Gastroesophageal sphincter (tissue), 4 donors: ENCODE data around the gene ZNF280A. TPM values are rescaled to one million over a fixed set of nuclear protein-coding genes. Genes with fewer than 3 reads are reported as not detected.

Experiments used
- ATAC-seq: fragments of 150-250 bp; one replicate; pipeline ENCODE4 v1.9.1; 2016; ENCODE audit warnings: mild to moderate bottlenecking, moderate library complexity
- H3K27ac ChIP-seq, 4 donors: fragments of 200-600 bp; sonication (generic) in 3 of 4; 1 replicate in 3 of 4; 2 replicates in 1 of 4; pipeline ENCODE4 v1.5.1; 2016 to 2019
- H3K27me3 ChIP-seq: fragments of 200-600 bp; sonication (generic); one replicate; pipeline ENCODE4 v1.5.1; 2019
- H3K36me3 ChIP-seq, 2 donors: fragments of 200-600 bp; sonication (generic); one replicate each; pipeline ENCODE4 v1.5.1; 2019; ENCODE audit warnings: control low read depth in 1 of 2
- H3K4me1 ChIP-seq, 3 donors: fragments of 200-600 bp; sonication (generic); 1 replicate in 2 of 3; 2 replicates in 1 of 3; pipeline ENCODE4 v1.5.1; 2016 to 2019; ENCODE audit warnings: control low read depth in 2 of 3
- H3K4me3 ChIP-seq, 2 donors: fragments of 200-600 bp; sonication (generic); one replicate each; pipeline ENCODE4 v1.5.1; 2019; ENCODE audit warnings: mild to moderate bottlenecking in 1 of 2, moderate library complexity in 1 of 2
- H3K9me3 ChIP-seq, 3 donors: fragments of 200-600 bp; sonication (generic); one replicate each; pipeline ENCODE4 v1.5.1; 2017 to 2019; ENCODE audit warnings: control low read depth in 2 of 3
- CTCF ChIP-seq, 4 experiments: fragments of 200-600 bp in 2 of 4; fragments of 450-650 bp in 2 of 4; sonication (generic) in 1 of 4; IDR thresholded peaks; one replicate each; pipeline ENCODE4 v1.5.1; 2017 to 2019; ENCODE audit warnings: antibody characterized with exemption in 4 of 4, mild to moderate bottlenecking in 2 of 4, moderate library complexity in 2 of 4
- EP300 ChIP-seq: sonication (generic); formaldehyde crosslinking; IDR thresholded peaks from one replicate; pipeline ENCODE4 v1.6.1; 2017; ENCODE audit warnings: antibody characterized with exemption, mild to moderate bottlenecking
- POLR2A ChIP-seq, 2 donors: fragments of 450-650 bp; IDR thresholded peaks; one replicate each; pipeline ENCODE4 v1.6.1; 2017; ENCODE audit warnings: antibody characterized with exemption in 2 of 2, mild to moderate bottlenecking in 2 of 2, moderate library complexity in 1 of 2
- POLR2AphosphoS5 ChIP-seq: sonication (generic); formaldehyde crosslinking; IDR thresholded peaks from one replicate; pipeline ENCODE4 v1.6.1; 2017; ENCODE audit warnings: antibody characterized with exemption
- WGBS, 2 donors: methylation state at CpG; one replicate each; pipeline ENCODE4 v1.1.5; 2018; ENCODE audit warnings: low coverage in 1 of 2; 5-methylcytosine and 5-hydroxymethylcytosine counted together
- total RNA-seq, 4 donors: library from RNA; depleted of rRNA; stranded (reverse); fragments of >200 nt; gene quantifications; one replicate each; pipeline ENCODE4 v1.1.0, GENCODE V29; 2016

Gene ZNF280A
- total RNA-seq, 4 donors from 2014 or later = not detected

DNA sequence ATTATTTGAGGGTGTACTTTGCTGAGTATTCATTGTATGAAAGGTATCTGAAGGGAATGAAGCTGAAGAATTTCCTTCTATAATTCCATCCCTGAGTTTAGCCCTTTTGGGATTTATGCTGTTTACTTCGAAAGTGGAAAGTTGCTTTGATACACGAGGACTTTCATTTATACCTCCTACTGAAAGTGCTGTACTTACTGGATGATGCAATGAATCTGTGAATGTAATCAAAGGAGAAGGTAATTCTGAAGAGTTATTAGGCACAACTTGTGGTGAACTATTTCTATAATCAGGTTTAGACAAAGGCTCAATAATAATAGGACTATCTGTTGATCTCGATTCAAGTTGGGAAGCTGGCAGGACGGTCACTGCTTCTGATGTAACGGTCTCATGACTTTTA, 31.3 kb downstream of the ZNF280A start:
- Histone ChIP-seq H3K4me3 (no peak overlapping the region), H3K9me3 (no peaks in the 10 kb centered on the region), H3K27me3 (no peaks in the 10 kb centered on the region), H3K36me3 (no peaks in the 10 kb centered on the region), H3K27ac (no peak overlapping the region), H3K4me1 (no peaks in the 10 kb centered on the region)
- TF ChIP-seq CTCF (IDR thresholded peaks at IDR 0.05) (no peak), POLR2A (IDR thresholded peaks at IDR 0.05) (no peak), EP300 (no peak), POLR2AphosphoS5 (no peak)
- ATAC-seq = no peak
- WGBS, 2 donors = 93 to 96% methylated on average over 2 to 5 of the region's 5 CpGs

- no peaks in the 10 kb centered on the region for H3K4me1 ChIP-seq
- no peaks in the 10 kb centered on the region for H3K36me3 ChIP-seq
- H3K27me3 ChIP-seq = no peaks in the 10 kb centered on the region
- H3K27ac ChIP-seq = no peak overlapping the region
- H3K9me3 ChIP-seq = no peaks in the 10 kb centered on the region
- no peak for TF ChIP-seq CTCF (IDR thresholded peaks at IDR 0.05)
- no peak for TF ChIP-seq POLR2A (IDR thresholded peaks at IDR 0.05)
- TF ChIP-seq POLR2AphosphoS5 = no peak
- no peak for TF ChIP-seq EP300
- H3K4me3 ChIP-seq = no peak overlapping the region
- WGBS, 2 donors = 86 to 87% methylated on average over 9 of the region's 12 CpGs
- ATAC-seq = no peak
These were observed 32.0 kb downstream of the ZNF280A start for GRCh38 chr22:22487869-22488597.

GRCh38 chr22:22487059-22487458, 33.0 kb downstream of the ZNF280A start:
- Histone ChIP-seq H3K4me3 (no peak overlapping the region), H3K27ac (no peak overlapping the region), H3K9me3 (no peaks in the 10 kb centered on the region), H3K4me1 (no peaks in the 10 kb centered on the region), H3K36me3 (no peaks in the 10 kb centered on the region), H3K27me3 (no peaks in the 10 kb centered on the region)
- 94 to 97% methylated on average over 4 to 6 of the region's 6 CpGs for whole genome bisulfite sequencing, 2 donors
- no peak for ATAC-seq
- no peak for TF ChIP-seq POLR2A (IDR thresholded peaks at IDR 0.05)
- no peak for TF ChIP-seq CTCF (IDR thresholded peaks at IDR 0.05)
- no peak for TF ChIP-seq EP300
- TF ChIP-seq POLR2AphosphoS5 = no peak

DNA sequence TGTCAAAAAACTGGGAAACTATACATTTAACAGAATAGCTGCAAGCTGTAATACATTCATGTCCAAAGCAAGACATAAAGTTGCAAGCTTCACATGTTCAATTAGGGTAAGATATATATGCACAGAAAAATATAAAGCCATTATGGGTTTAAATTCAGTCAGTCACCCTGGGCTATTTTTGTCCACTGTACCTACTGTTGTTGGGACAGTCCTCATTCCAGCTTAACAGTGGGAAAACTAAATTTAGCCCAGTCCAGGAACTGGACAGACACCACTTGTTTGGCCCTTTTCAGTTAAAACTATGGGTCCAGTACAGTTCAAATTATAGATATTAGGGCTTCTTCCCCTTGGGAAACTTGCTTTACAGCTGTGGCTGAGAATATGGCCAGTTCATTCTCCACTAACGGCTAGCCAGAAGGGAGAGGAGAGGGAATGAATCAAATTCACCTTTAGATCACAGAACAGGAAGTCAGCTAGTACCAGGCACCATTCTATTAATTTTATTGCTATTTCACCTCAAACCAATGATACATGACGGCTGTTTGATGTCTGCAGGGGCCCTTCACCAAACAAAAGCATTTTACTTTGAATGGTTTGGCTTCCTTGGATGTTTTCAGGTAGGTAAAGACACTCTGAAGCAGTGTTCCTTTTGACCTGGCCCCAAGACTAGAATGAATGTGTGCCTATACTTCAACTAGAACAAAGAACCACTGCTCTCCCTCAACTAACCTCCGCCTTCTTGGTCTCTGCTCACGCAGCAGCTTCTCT, 33.8 kb downstream of the ZNF280A start:
- H3K27me3 ChIP-seq = no peaks in the 10 kb centered on the region
- H3K4me3 ChIP-seq = no peak overlapping the region
- H3K9me3 ChIP-seq = no peaks in the 10 kb centered on the region
- ATAC-seq = no peak
- H3K4me1 ChIP-seq = no peaks in the 10 kb centered on the region
- TF ChIP-seq EP300 = no peak
- TF ChIP-seq CTCF (IDR thresholded peaks at IDR 0.05) = no peak
- TF ChIP-seq POLR2A (IDR thresholded peaks at IDR 0.05) = no peak
- no peak for TF ChIP-seq POLR2AphosphoS5
- no peaks in the 10 kb centered on the region for H3K36me3 ChIP-seq
- WGBS, 2 donors = 88 to 100% methylated on average over 2 to 4 of the region's 4 CpGs
- no peak overlapping the region for H3K27ac ChIP-seq
